Smooth muscle cell (in vitro differentiated cells): ENCODE results near the gene AMMECR1. TPM values are rescaled to one million over a fixed set of nuclear protein-coding genes. Genes with fewer than 3 reads are reported as not detected.

Experiments
- DNase-seq: peaks from one replicate; lab custom pipeline; 2025; ENCODE audit not compliant: unreplicated experiment; lab: John Stamatoyannopoulos, UW
- H2AFZ ChIP-seq: fragments of 200-600 bp; sonication (generic); 2 replicates; pipeline ENCODE4 v1.6.0; 2016; ENCODE audit warnings: antibody characterized with exemption, low read depth, mild to moderate bottlenecking
- H3F3A ChIP-seq: fragments of 200-600 bp; sonication (generic); 2 replicates; pipeline ENCODE4 v1.6.0; 2017; ENCODE audit warnings: antibody characterized with exemption, low read depth
- H3K27ac ChIP-seq: fragments of 200-600 bp; sonication (generic); 2 replicates; pipeline ENCODE4 v1.5.1; 2016; ENCODE audit warnings: low read depth, mild to moderate bottlenecking
- H3K27me3 ChIP-seq: fragments of 200-600 bp; sonication (generic); 2 replicates; pipeline ENCODE4 v1.6.1; 2016; ENCODE audit warnings: low read depth, mild to moderate bottlenecking
- H3K36me3 ChIP-seq: fragments of 200-600 bp; sonication (generic); 2 replicates; pipeline ENCODE4 v1.5.1; 2016; ENCODE audit warnings: low read depth
- H3K4me1 ChIP-seq: fragments of 200-600 bp; sonication (generic); 2 replicates; pipeline ENCODE4 v1.5.1; 2016; ENCODE audit warnings: low read depth
- H3K4me2 ChIP-seq: fragments of 200-600 bp; sonication (generic); 2 replicates; pipeline ENCODE4 v1.6.0; 2016; ENCODE audit warnings: mild to moderate bottlenecking
- H3K4me3 ChIP-seq: fragments of 200-600 bp; sonication (generic); 2 replicates; pipeline ENCODE4 v1.5.1; 2016; ENCODE audit warnings: mild to moderate bottlenecking
- H3K79me2 ChIP-seq: fragments of 200-600 bp; sonication (generic); 2 replicates; pipeline ENCODE4 v1.6.0; 2016; ENCODE audit warnings: low read depth, mild to moderate bottlenecking
- H3K9ac ChIP-seq: fragments of 200-600 bp; sonication (generic); 2 replicates; pipeline ENCODE4 v1.6.0; 2016; ENCODE audit warnings: low read depth
- H3K9me3 ChIP-seq: fragments of 200-600 bp; sonication (generic); replicated peaks from 2 replicates; pipeline ENCODE4 v1.5.1; 2016; ENCODE audit warnings: low read depth
- H4K20me1 ChIP-seq: fragments of 200-600 bp; sonication (generic); 2 replicates; pipeline ENCODE4 v1.6.0; 2016; ENCODE audit warnings: low read depth
- WGBS: methylation state at CpG from one replicate; pipeline ENCODE4 v1.1.7; 2016; ENCODE audit warnings: low lambda C conversion rate; 5-methylcytosine and 5-hydroxymethylcytosine counted together
- polyA plus RNA-seq: library from polyadenylated mRNA; unstranded; fragments of >200 nt; fragmentation: Nextera tagmentation; extraction: Ambion mirVana; gene quantifications from 2 replicates; pipeline ENCODE4 v1.2.1, GENCODE V29; 2016
- total RNA-seq: library from RNA; depleted of rRNA; stranded (reverse); fragments of >200 nt; gene quantifications from 2 replicates; pipeline ENCODE4 v1.2.3, GENCODE V29; 2014
- TF ChIP-seq, protein P1 (sequence below): fragments of 200-600 bp; sonication (generic); IDR thresholded peaks from 2 replicates; pipeline ENCODE4 v1.5.1; 2017; ENCODE audit warnings: borderline replicate concordance, mild to moderate bottlenecking, antibody characterized with exemption; ENCODE audit not compliant: insufficient read depth, poor library complexity, severe bottlenecking

Gene AMMECR1
- total and polyA plus RNA-seq, 2 experiments from 2014 or later = 5.5 to 19.6 TPM

DNA sequence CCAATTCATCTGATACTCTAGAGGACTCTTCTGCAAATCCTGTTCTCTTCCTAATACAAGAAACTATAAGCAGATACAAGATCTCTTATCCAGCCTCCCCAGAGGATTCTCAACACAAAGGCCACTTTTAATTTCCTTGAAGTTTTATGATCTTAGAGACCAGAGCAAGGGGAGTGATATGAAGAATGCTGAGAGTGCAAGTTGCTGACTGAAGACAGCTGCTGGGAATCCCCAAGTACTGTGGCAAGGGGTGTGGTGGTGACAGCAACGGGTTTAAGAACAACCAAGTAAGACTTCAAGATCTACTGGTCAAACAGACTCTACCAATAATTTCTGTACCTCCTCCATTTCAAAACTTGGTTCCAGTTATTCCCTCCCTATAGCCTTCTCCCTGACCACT, 7.0 kb downstream of the AMMECR1 start:
- Histone ChIP-seq H4K20me1 (peaks cover 12% of the 10 kb centered on the region), H3K36me3 (no peaks in the 10 kb centered on the region), H3K4me2 (no peak overlapping the region), H3K27me3 (no peaks in the 10 kb centered on the region), H2AFZ (no peak overlapping the region), H3K9me3 (no peaks in the 10 kb centered on the region), H3K79me2 (peaks cover 64% of the 10 kb centered on the region), H3F3A (no peaks in the 10 kb centered on the region), H3K4me1 (peaks cover 6% of the 10 kb centered on the region), H3K4me3 (no peak overlapping the region), H3K9ac (no peak overlapping the region), H3K27ac (peak overlapping the region; percentile 45)
- no peak for DNase-seq
- WGBS = 43% methylated on average over 1 of the region's 1 CpG
- TF ChIP-seq, protein P1, sequence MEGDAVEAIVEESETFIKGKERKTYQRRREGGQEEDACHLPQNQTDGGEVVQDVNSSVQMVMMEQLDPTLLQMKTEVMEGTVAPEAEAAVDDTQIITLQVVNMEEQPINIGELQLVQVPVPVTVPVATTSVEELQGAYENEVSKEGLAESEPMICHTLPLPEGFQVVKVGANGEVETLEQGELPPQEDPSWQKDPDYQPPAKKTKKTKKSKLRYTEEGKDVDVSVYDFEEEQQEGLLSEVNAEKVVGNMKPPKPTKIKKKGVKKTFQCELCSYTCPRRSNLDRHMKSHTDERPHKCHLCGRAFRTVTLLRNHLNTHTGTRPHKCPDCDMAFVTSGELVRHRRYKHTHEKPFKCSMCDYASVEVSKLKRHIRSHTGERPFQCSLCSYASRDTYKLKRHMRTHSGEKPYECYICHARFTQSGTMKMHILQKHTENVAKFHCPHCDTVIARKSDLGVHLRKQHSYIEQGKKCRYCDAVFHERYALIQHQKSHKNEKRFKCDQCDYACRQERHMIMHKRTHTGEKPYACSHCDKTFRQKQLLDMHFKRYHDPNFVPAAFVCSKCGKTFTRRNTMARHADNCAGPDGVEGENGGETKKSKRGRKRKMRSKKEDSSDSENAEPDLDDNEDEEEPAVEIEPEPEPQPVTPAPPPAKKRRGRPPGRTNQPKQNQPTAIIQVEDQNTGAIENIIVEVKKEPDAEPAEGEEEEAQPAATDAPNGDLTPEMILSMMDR = no peak

GRCh38 chrX:110310000-110310790, 7.7 kb downstream of the AMMECR1 start:
- no peak overlapping the region for H3K4me3 ChIP-seq

GRCh38 chrX:110308220-110308619, 9.7 kb downstream of the AMMECR1 start:
- Histone ChIP-seq H3K9me3 (no peaks in the 10 kb centered on the region), H3K4me3 (no peak overlapping the region), H3K36me3 (no peaks in the 10 kb centered on the region), H3K4me2 (no peak overlapping the region), H3K79me2 (peaks cover 51% of the 10 kb centered on the region), H3K9ac (no peak overlapping the region), H3K27ac (no peak overlapping the region), H3K4me1 (no peaks in the 10 kb centered on the region), H3K27me3 (no peaks in the 10 kb centered on the region), H3F3A (no peaks in the 10 kb centered on the region), H2AFZ (no peak overlapping the region), H4K20me1 (no peaks in the 10 kb centered on the region)
- TF ChIP-seq, protein P1 = no peak
- 75% methylated on average over 2 of the region's 2 CpGs for WGBS
- DNase-seq = no peak

More at GRCh38 chrX:110310000-110310790, 7.7 kb downstream of the AMMECR1 start:
- TF ChIP-seq, protein P1 = no peak
- Histone ChIP-seq H3K9me3 (no peaks in the 10 kb centered on the region), H3K4me1 (peaks cover 2% of the 10 kb centered on the region), H3K27ac (no peak overlapping the region), H3K79me2 (peaks cover 64% of the 10 kb centered on the region), H3K4me2 (no peak overlapping the region), H3K9ac (no peak overlapping the region), H3F3A (no peaks in the 10 kb centered on the region), H2AFZ (no peak overlapping the region), H3K27me3 (no peaks in the 10 kb centered on the region), H4K20me1 (peaks cover 7% of the 10 kb centered on the region), H3K36me3 (no peaks in the 10 kb centered on the region)
- WGBS = 74% methylated on average over 1 of the region's 1 CpG
- no peak for DNase-seq

GRCh38 chrX:110304884-110305283, 13.0 kb downstream of the AMMECR1 start:
- Histone ChIP-seq H3K27me3 (no peaks in the 10 kb centered on the region), H3K4me2 (no peak overlapping the region), H2AFZ (no peak overlapping the region), H3K4me1 (no peaks in the 10 kb centered on the region), H3K9me3 (no peaks in the 10 kb centered on the region), H3K79me2 (peaks cover 50% of the 10 kb centered on the region), H3K36me3 (no peaks in the 10 kb centered on the region), H3K9ac (no peak overlapping the region), H3K4me3 (no peak overlapping the region), H4K20me1 (no peaks in the 10 kb centered on the region), H3F3A (no peaks in the 10 kb centered on the region), H3K27ac (no peak overlapping the region)
- no peak for DNase-seq
- TF ChIP-seq, protein P1 = no peak
